Common myeloid progenitor, CD34-positive (primary cell): ENCODE measurements around the gene ATP8B1.
"Not testable (repeated sequence)": the region's sequence is repeated elsewhere in the genome, so short reads cannot be mapped to it uniquely, and the experiment has no call there.

Source experiments
- CTCF ChIA-PET: fragments of 350-600 bp; sonication (Branson Sonifier 250); formaldehyde crosslinking; loops from one replicate; lab custom pipeline; 2021; ENCODE audit warnings: antibody characterized with exemption; lab: Charles Lee
- POLR2A ChIA-PET: fragments of 350-600 bp; sonication (Branson Sonifier 250); formaldehyde crosslinking; loops from one replicate; lab custom pipeline; 2021; ENCODE audit warnings: antibody characterized with exemption; lab: Charles Lee
- DNase-seq, 3 donors: peaks; one replicate each; pipeline versions ENCODE4 v3.0.0 to v3.0.0-alpha.2; 2013
- H3K27ac ChIP-seq, 2 experiments: 1 replicate in 1 of 2; 2 replicates in 1 of 2; pipeline ENCODE4 v1.7.0; 2013; ENCODE audit warnings: inconsistent platforms in 2 of 2, low read length in 2 of 2, mild to moderate bottlenecking in 2 of 2, low read depth in 1 of 2, moderate library complexity in 1 of 2; ENCODE audit not compliant: severe bottlenecking in 2 of 2, insufficient read depth in 1 of 2, poor library complexity in 1 of 2
- H3K27me3 ChIP-seq, 5 experiments: replicated peaks in 2 of 5; 1 replicate in 3 of 5; 2 replicates in 2 of 5; pipeline versions ENCODE4 v1.6.1 to v1.7.0; 2013; ENCODE audit warnings: low read length in 4 of 5, mild to moderate bottlenecking in 2 of 5, moderate library complexity in 2 of 5, inconsistent platforms in 1 of 5; ENCODE audit not compliant: insufficient read depth in 5 of 5, control insufficient read depth in 4 of 5
- H3K36me3 ChIP-seq, 4 experiments: 1 replicate in 2 of 4; 2 replicates in 2 of 4; pipeline versions ENCODE4 v1.6.1 to v1.7.0; 2013; ENCODE audit warnings: low read length in 3 of 4, control low read depth in 1 of 4, mild to moderate bottlenecking in 1 of 4; ENCODE audit not compliant: control insufficient read depth in 4 of 4, insufficient read depth in 4 of 4
- H3K4me1 ChIP-seq, 4 experiments: 1 replicate in 3 of 4; 2 replicates in 1 of 4; pipeline versions ENCODE4 v1.6.1 to v1.7.1; 2013; ENCODE audit warnings: low read length in 3 of 4, mild to moderate bottlenecking in 3 of 4, control low read depth in 1 of 4, inconsistent platforms in 1 of 4, moderate library complexity in 1 of 4; ENCODE audit not compliant: control insufficient read depth in 4 of 4, insufficient read depth in 4 of 4; ENCODE audit errors: control extremely low read depth in 1 of 4
- H3K4me3 ChIP-seq, 7 experiments: 1 replicate in 4 of 7; 2 replicates in 3 of 7; pipeline versions ENCODE4 v1.5.1 to v1.7.0; 2013; ENCODE audit warnings: mild to moderate bottlenecking in 7 of 7, low read length in 6 of 7, moderate library complexity in 6 of 7, inconsistent platforms in 2 of 7, low read depth in 2 of 7, control low read depth in 1 of 7; ENCODE audit not compliant: insufficient read depth in 4 of 7, control insufficient read depth in 1 of 7; ENCODE audit errors: extremely low read depth in 1 of 7
- H3K9me3 ChIP-seq, 5 experiments: 1 replicate in 4 of 5; 2 replicates in 1 of 5; pipeline versions ENCODE4 v1.6.1 to v1.7.1; 2013; ENCODE audit warnings: low read length in 4 of 5, mild to moderate bottlenecking in 2 of 5, inconsistent platforms in 1 of 5, low read depth in 1 of 5, moderate library complexity in 1 of 5; ENCODE audit not compliant: control insufficient read depth in 4 of 5, insufficient read depth in 2 of 5; ENCODE audit errors: control extremely low read depth in 1 of 5
- WGBS: methylation state at CpG from one replicate; pipeline ENCODE4 v1.1.5; 2013; ENCODE audit not compliant: insufficient coverage; 5-methylcytosine and 5-hydroxymethylcytosine counted together

The ATP8B1 gene

DNA sequence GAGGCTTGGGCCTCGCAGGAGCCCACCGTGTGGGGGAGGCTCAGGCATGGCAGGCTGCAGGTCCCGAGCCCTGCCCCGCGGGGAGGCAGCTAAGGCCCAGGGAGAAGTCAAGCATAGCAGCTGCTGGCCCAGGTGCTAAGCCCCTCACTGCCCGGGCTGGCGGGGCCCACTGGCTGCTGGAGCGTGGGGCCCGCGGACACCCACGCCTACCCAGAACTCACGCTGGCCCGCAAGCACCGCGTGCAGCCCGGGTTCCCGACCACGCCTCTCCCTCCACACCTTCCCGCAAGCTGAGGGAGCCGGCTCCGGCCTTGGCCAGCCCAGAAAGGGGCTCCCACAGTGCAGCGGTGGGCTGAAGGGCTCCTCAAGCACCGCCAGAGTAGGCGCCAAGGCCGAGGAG lies 159.4 kb downstream of the ATP8B1 start:
- 97% methylated on average over 25 of the region's 25 CpGs for WGBS
- H3K9me3 ChIP-seq, H3K27ac ChIP-seq, H3K36me3 ChIP-seq, DNase-seq, POLR2A ChIA-PET, H3K27me3 ChIP-seq, H3K4me3 ChIP-seq, H3K4me1 ChIP-seq: not testable (repeated sequence)
- CTCF ChIA-PET, result interaction anchor here (1.0 to 1.3 kb wide), 3 partner anchors 22 to 397 kb away, joined by 3 read pairs; no protein-coding TSS in a partner anchor

DNA sequence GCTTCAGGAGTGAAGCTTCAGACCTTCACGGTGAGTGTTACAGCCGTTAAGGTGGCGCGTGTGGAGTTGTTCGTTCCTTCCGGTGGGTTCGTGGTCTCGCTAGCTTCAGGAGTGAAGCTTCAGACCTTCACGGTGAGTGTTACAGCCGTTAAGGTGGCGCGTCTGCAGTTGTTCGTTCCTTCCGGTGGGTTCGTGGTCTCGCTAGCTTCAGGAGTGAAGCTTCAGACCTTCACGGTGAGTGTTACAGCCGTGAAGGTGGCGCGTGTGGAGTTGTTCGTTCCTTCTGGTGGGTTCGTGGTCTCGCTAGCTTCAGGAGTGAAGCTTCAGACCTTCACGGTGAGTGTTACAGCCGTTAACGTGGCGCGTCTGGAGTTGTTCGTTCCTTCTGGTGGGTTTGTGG lies 160.7 kb downstream of the ATP8B1 start:
- H3K4me1 ChIP-seq, H3K9me3 ChIP-seq, H3K27ac ChIP-seq, POLR2A ChIA-PET, H3K27me3 ChIP-seq, H3K4me3 ChIP-seq, DNase-seq, CTCF ChIA-PET: not testable (repeated sequence)
- peaks cover 0 to 11% (median 3%) of the 10 kb centered on the region in 4 experiments for H3K36me3 ChIP-seq
- WGBS, result 96% methylated on average over 22 of the region's 29 CpGs

DNA sequence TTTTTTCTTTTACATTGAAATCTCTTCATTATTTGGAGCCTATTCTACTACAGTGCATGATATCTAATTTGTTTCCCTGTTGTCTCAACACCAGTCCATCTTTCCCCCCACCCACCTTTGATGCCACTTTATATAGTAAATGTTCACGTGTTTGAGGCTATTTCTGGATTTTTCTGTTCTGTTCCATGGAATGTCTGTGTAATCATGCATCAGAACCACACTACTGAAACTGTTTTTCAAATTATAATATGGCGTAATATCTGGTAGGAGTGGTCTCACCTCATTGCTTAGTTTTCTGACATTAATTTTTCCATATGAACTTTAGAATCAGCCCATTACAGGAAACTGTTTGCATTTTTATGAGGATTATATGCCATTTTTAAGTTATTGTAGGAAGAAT lies 162.4 kb downstream of the ATP8B1 start:
- no peaks in the 10 kb centered on the region for H3K4me1 ChIP-seq
- peaks cover 0 to 11% (median 3%) of the 10 kb centered on the region in 4 experiments for H3K36me3 ChIP-seq
- ChIA-PET CTCF (no interaction called here), POLR2A (no interaction called here)
- peaks cover 0 to 2% (median 0%) of the 10 kb centered on the region in 5 experiments for H3K9me3 ChIP-seq
- no peak overlapping the region for H3K4me3 ChIP-seq
- WGBS, result no CpG with 5 or more reads among the region's 2 CpGs
- H3K27me3 ChIP-seq, result no peaks in the 10 kb centered on the region
- no peak overlapping the region for H3K27ac ChIP-seq
- DNase-seq, result no peak

DNA sequence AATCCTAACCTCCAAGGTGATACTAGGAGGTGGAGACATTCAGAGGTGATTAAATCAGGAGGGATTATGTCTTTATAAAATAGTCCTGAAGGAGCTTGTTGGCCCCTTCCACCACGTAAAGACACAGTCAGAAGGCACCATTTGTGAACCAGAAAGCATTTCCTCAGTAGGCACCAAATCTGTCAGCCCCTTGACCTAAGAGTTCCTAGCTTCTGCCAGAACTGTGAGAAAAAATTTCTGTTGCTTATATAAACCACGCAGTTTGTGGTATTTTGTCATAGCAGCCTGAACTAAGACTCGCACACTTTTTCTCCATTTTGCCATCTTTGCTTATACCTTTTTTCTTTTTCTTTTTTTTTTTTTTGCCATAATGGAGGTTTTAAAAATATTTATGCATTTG lies 162.9 kb downstream of the ATP8B1 start:
- ChIA-PET POLR2A (no interaction called here), CTCF (interaction anchor here (1.1 kb wide), 1 partner anchor 16 kb away, joined by 3 read pairs; no protein-coding TSS in a partner anchor)
- Histone ChIP-seq H3K4me1 (no peaks in the 10 kb centered on the region), H3K27me3 (no peaks in the 10 kb centered on the region), H3K4me3 (no peak overlapping the region), H3K9me3 (peaks cover 0 to 2% (median 0%) of the 10 kb centered on the region in 5 experiments), H3K36me3 (peaks cover 0 to 11% (median 3%) of the 10 kb centered on the region in 4 experiments), H3K27ac (no peak overlapping the region)
- 100% methylated on average over 1 of the region's 3 CpGs for WGBS
- DNase-seq, result no peak

DNA sequence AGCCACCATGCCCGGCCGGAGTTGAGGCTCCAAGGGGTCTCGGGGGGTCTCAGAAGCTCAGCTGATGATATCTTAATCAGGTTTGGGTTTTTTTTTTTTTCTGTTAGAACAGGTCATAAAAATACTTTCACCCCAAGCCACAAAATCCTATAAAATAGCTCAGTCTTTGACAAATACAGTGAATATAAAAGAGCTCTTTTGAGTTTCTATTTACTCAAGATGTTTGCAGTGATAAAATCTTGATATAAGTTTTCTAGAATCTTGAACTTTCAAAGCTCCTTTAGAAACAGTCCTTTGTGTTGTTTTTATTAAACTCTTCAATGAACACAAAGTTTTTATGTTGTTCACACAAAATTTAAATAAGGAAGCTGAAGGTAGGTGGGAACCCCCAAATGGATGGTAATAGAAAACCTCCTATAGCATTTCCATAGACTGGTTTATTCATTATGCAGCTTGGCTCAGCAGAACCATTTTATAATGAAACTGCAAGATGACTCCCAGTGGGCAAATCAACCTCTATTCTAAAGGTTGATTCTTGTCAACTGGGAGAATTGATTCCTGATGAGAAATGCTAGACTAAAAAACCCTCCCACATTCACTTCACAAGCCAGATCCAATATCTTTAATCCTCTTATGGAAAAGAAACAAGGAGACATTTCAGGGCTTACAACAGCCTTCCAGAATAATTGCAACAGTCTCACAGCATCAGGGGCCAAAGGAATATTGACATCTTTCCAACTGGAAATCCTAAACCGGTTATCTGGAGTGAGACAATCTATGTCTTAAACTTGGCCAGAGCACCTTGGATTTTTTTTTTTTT lies 167.9 kb downstream of the ATP8B1 start:
- Histone ChIP-seq H3K27me3 (no peaks in the 10 kb centered on the region), H3K36me3 (peaks cover 0 to 2% (median under 1%) of the 10 kb centered on the region in 4 experiments), H3K9me3 (no peaks in the 10 kb centered on the region), H3K27ac (no peak overlapping the region), H3K4me1 (peaks cover 0 to 11% (median 7%) of the 10 kb centered on the region in 4 experiments), H3K4me3 (no peak overlapping the region)
- DNase-seq, result no peak
- POLR2A ChIA-PET, result no interaction called here
- WGBS, result 75% methylated on average over 1 of the region's 4 CpGs
- CTCF ChIA-PET, result interaction anchor here (1.1 to 1.4 kb wide), 2 partner anchors 11 to 14 kb away, joined by 3 read pairs; partner anchors contain the start of gene NARS1

DNA sequence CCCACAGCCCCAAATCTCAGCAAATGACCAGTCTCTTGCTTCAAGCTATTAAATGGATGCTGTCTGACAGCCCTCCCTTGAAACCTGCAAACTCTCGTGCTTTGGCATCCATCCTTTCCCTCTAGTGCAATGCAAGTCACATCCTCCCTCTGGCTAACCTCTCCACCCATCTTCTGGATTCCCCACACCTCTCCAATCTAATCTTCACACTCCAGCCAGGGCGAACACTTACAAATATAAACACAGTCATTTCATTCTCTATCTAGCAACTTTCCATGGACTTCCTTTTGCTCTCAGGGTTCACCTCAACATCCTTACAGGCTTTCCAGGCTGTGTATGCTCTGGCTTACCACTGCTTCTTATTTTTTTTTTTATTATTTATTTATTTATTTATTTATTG lies 171.4 kb downstream of the ATP8B1 start:
- 88% methylated on average over 2 of the region's 2 CpGs for WGBS
- CTCF ChIA-PET, result interaction anchor here (0.9 to 2.0 kb wide), 3 partner anchors 10 to 249 kb away, joined by 3 to 8 read pairs (median 5); partner anchors contain the start of gene NARS1
- Histone ChIP-seq H3K36me3 (no peaks in the 10 kb centered on the region), H3K4me3 (no peak overlapping the region), H3K27me3 (no peaks in the 10 kb centered on the region), H3K27ac (no peak overlapping the region), H3K4me1 (peaks cover 0 to 12% (median 11%) of the 10 kb centered on the region in 4 experiments), H3K9me3 (no peaks in the 10 kb centered on the region)
- POLR2A ChIA-PET, result no interaction called here
- DNase-seq, result no peak
